GM23248 (cell line): Measurements from ENCODE around the gene RASL11B. TPM values are rescaled to one million over a fixed set of nuclear protein-coding genes. Genes with fewer than 3 reads are reported as not detected.

Source experiments
- DNase-seq: peaks from one replicate; pipeline ENCODE4 v3.0.0-alpha.2; 2015
- H2AFZ ChIP-seq: fragments of 200-600 bp; sonication (generic); 2 replicates; pipeline ENCODE4 v1.6.1; 2016; ENCODE audit warnings: antibody characterized with exemption
- H3F3A ChIP-seq: fragments of 200-600 bp; sonication (generic); 2 replicates; pipeline ENCODE4 v1.6.1; 2016; ENCODE audit warnings: mild to moderate bottlenecking, antibody characterized with exemption, mixed run types; ENCODE audit not compliant: insufficient read depth
- H3K27ac ChIP-seq: fragments of 200-600 bp; sonication (generic); 2 replicates; pipeline ENCODE4 v1.5.1; 2016; ENCODE audit warnings: mild to moderate bottlenecking
- H3K27me3 ChIP-seq: fragments of 200-600 bp; sonication (generic); replicated peaks from 2 replicates; pipeline ENCODE4 v1.6.1; 2016; ENCODE audit warnings: mild to moderate bottlenecking; ENCODE audit not compliant: insufficient read depth
- H3K36me3 ChIP-seq: fragments of 200-600 bp; sonication (generic); 2 replicates; pipeline ENCODE4 v1.6.1; 2016; ENCODE audit warnings: low read depth, mild to moderate bottlenecking
- H3K4me1 ChIP-seq: fragments of 200-600 bp; sonication (generic); 2 replicates; pipeline ENCODE4 v1.6.1; 2016; ENCODE audit warnings: mild to moderate bottlenecking; ENCODE audit not compliant: insufficient read depth
- H3K4me2 ChIP-seq: fragments of 200-600 bp; sonication (generic); one replicate; pipeline ENCODE4 v1.6.1; 2016; ENCODE audit warnings: mild to moderate bottlenecking; ENCODE audit not compliant: unreplicated experiment
- H3K4me3 ChIP-seq: fragments of 200-600 bp; sonication (generic); 2 replicates; pipeline ENCODE4 v1.5.1; 2016; ENCODE audit warnings: mild to moderate bottlenecking
- H3K79me2 ChIP-seq: fragments of 200-600 bp; sonication (generic); 2 replicates; pipeline ENCODE4 v1.6.1; 2016; ENCODE audit warnings: mild to moderate bottlenecking; ENCODE audit not compliant: insufficient read depth
- H3K9ac ChIP-seq: fragments of 200-600 bp; sonication (generic); 2 replicates; pipeline ENCODE4 v1.6.1; 2016; ENCODE audit warnings: mild to moderate bottlenecking
- H3K9me2 ChIP-seq: fragments of 200-600 bp; sonication (generic); 2 replicates; pipeline ENCODE4 v1.6.1; 2016; ENCODE audit warnings: mixed run types, mild to moderate bottlenecking, moderate library complexity; ENCODE audit not compliant: insufficient read depth
- H3K9me3 ChIP-seq: fragments of 200-600 bp; sonication (generic); one replicate; pipeline ENCODE4 v1.6.1; 2017; ENCODE audit warnings: low read depth
- H4K20me1 ChIP-seq: fragments of 200-600 bp; sonication (generic); 2 replicates; pipeline ENCODE4 v1.6.0; 2016; ENCODE audit not compliant: insufficient read depth
- EZH2 ChIP-seq: fragments of 200-600 bp; sonication (generic); IDR thresholded peaks from 2 replicates; pipeline ENCODE4 v1.6.1; 2018; ENCODE audit warnings: antibody characterized with exemption, mild to moderate bottlenecking; ENCODE audit not compliant: insufficient read depth, poor library complexity, severe bottlenecking
- EZH2phosphoT487 ChIP-seq: fragments of 200-600 bp; sonication (generic); IDR thresholded peaks from 2 replicates; pipeline ENCODE4 v1.6.1; 2018; ENCODE audit warnings: antibody characterized with exemption, moderate library complexity, mild to moderate bottlenecking, low read depth; ENCODE audit not compliant: insufficient read depth
- WGBS, 2 experiments: methylation state at CpG; one replicate each; pipeline ENCODE4 v1.1.6; 2015 to 2017; ENCODE audit warnings: low lambda C conversion rate in 2 of 2, low coverage in 1 of 2; ENCODE audit errors: missing lambda C conversion rate in 2 of 2; 5-methylcytosine and 5-hydroxymethylcytosine counted together
- in situ Hi-C: fragments of 300-500 bp; cut with MboI; formaldehyde crosslinking; loops from 2 replicates; pipeline ENCODE4 v1.15.0; 2020
- polyA plus RNA-seq: library from polyadenylated mRNA; unstranded; fragments of >200 nt; fragmentation: Nextera tagmentation; extraction: Ambion mirVana; gene quantifications from 2 replicates; pipeline ENCODE4 v1.2.1, GENCODE V29; 2016
- total RNA-seq: library from RNA; depleted of rRNA; stranded (reverse); fragments of >200 nt; shearing (Covaris generic); gene quantifications from 2 replicates; pipeline ENCODE4 v1.2.3, GENCODE V29; 2014

The RASL11B gene
- total and polyA plus RNA-seq, 2 experiments from 2014 or later = 0.11 TPM; not detected in 1

DNA sequence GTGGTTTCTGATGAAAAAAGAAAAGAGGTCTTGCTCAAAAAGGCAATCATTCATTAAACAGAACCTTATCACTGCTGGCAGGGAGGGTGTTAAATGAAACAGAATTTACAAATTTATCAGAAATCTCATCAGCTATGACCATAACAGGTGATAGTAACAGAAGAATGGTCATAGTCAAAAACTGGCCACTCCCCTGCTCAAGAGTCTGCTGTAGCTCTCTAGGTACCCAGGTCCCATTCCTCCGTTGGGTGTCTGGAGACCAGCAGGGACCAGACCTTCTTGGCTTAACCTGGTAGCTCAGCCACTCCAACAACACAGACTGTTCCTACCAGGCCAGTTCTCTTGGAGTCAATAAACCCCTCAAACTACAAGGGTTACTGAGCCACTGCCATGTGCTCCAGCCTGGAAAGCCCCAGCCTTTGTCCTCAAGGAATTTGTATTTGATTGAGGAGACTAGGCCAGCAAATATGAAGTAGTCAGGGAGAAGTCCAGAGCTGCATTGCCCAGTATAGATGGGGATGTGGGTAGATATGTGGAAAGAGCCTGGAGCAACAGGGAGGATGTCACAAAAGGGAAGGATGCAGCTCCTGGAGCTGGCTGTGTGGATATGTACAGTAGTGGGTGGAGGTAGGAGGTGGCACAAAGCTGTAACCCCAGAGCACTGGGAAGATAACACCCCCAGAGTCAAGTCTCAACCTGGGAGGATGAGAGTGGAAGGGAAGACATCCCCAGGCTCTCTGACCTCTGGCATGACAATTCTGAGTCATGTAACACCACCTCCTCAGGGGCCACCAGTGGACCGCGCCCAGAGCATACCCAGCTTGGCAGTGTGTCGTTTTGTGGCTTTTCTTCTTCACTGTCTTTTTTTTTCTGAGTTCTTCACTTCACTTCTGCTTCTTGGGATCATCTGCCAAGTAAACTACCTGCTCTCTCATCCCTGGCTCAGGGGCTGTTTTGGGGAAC is 21.9 kb downstream of the RASL11B start:
- Histone ChIP-seq H3F3A (no peaks in the 10 kb centered on the region), H3K9me2 (no peaks in the 10 kb centered on the region), H3K4me3 (no peak overlapping the region), H2AFZ (no peak overlapping the region), H3K27ac (no peak overlapping the region), H3K4me2 (no peak overlapping the region), H3K9me3 (no peaks in the 10 kb centered on the region), H3K4me1 (peaks cover 3% of the 10 kb centered on the region; the same call in 1 of the 2 replicates), H3K79me2 (no peaks in the 10 kb centered on the region), H3K9ac (no peak overlapping the region), H4K20me1 (no peaks in the 10 kb centered on the region), H3K27me3 (no peaks in the 10 kb centered on the region), H3K36me3 (no peaks in the 10 kb centered on the region)
- no peak for DNase-seq
- in situ Hi-C loops = no loop called here
- TF ChIP-seq EZH2phosphoT487 (no peak), EZH2 (no peak)
- 90 to 97% methylated on average over 4 of the region's 4 CpGs for WGBS, 2 experiments

DNA sequence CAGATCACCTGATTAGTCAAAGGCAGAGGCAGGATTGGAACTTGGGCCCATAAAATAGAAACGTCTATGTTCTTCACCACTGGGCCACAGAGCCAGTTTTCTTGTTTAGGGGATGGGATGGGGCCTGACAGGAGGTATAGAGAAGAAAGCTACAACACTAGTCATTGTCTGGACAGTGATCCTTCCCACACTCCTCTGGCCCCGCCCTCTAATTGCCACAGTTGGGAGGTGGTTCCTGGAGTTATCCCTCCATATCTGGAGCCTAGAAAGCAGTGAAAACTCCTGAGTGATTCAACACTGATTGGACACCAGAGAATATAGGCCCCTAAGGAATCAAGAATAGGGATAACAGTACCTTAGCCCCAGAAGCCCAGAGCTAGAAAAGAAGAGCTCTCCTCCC is 22.9 kb downstream of the RASL11B start:
- Histone ChIP-seq H3K9me2 (no peaks in the 10 kb centered on the region), H4K20me1 (no peaks in the 10 kb centered on the region), H3K4me3 (no peak overlapping the region), H3K9me3 (no peaks in the 10 kb centered on the region), H3K27ac (no peak overlapping the region), H3K4me2 (no peak overlapping the region), H3K27me3 (no peaks in the 10 kb centered on the region), H3K79me2 (no peaks in the 10 kb centered on the region), H3F3A (no peaks in the 10 kb centered on the region), H3K9ac (no peak overlapping the region), H3K36me3 (no peaks in the 10 kb centered on the region), H3K4me1 (peaks cover 3% of the 10 kb centered on the region; the same call in 1 of the 2 replicates), H2AFZ (no peak overlapping the region)
- 67 to 68% methylated on average over 2 of the region's 2 CpGs for WGBS, 2 experiments
- in situ Hi-C loops = no loop called here
- peak; percentile 34 for DNase-seq
- TF ChIP-seq EZH2 = no peak
- no peak for TF ChIP-seq EZH2phosphoT487

- H3K4me1 ChIP-seq = peaks cover 9% of the 10 kb centered on the region; the same call in 1 of the 2 replicates
- no peak for DNase-seq
- H3K27ac ChIP-seq = no peak overlapping the region
- no peaks in the 10 kb centered on the region for H3F3A ChIP-seq
- H4K20me1 ChIP-seq = no peaks in the 10 kb centered on the region
- no peak overlapping the region for H3K4me3 ChIP-seq
- H3K27me3 ChIP-seq = no peaks in the 10 kb centered on the region
- no peaks in the 10 kb centered on the region for H3K9me2 ChIP-seq
- TF ChIP-seq EZH2phosphoT487 = no peak
- TF ChIP-seq EZH2 = no peak
- H3K4me2 ChIP-seq = no peak overlapping the region
- no peak overlapping the region for H3K9ac ChIP-seq
- H3K79me2 ChIP-seq = no peaks in the 10 kb centered on the region
- in situ Hi-C loops = no loop called here
- no peaks in the 10 kb centered on the region for H3K9me3 ChIP-seq
- WGBS, 2 experiments = 68% methylated on average over 2 of the region's 2 CpGs
- H2AFZ ChIP-seq = no peak overlapping the region
- no peaks in the 10 kb centered on the region for H3K36me3 ChIP-seq
Observed at GRCh38 chr4:52889354-52889753, 27.2 kb downstream of the RASL11B start.

GRCh38 chr4:52889778-52890520 is 27.8 kb downstream of the RASL11B start:
- no peaks in the 10 kb centered on the region for H3K9me2 ChIP-seq
- DNase-seq = no peak
- TF ChIP-seq EZH2phosphoT487 (no peak), EZH2 (no peak)
- H3K79me2 ChIP-seq = no peaks in the 10 kb centered on the region
- H3F3A ChIP-seq = no peaks in the 10 kb centered on the region
- H3K9me3 ChIP-seq = no peaks in the 10 kb centered on the region
- H4K20me1 ChIP-seq = no peaks in the 10 kb centered on the region
- H2AFZ ChIP-seq = no peak overlapping the region
- no peaks in the 10 kb centered on the region for H3K36me3 ChIP-seq
- H3K4me1 ChIP-seq = peaks cover 9% of the 10 kb centered on the region; the same call in 1 of the 2 replicates
- H3K27me3 ChIP-seq = no peaks in the 10 kb centered on the region
- no peak overlapping the region for H3K4me2 ChIP-seq
- no peak overlapping the region for H3K9ac ChIP-seq
- H3K27ac ChIP-seq = no peak overlapping the region
- 18 to 22% methylated on average over 2 of the region's 2 CpGs for WGBS, 2 experiments
- H3K4me3 ChIP-seq = no peak overlapping the region
- in situ Hi-C loops = no loop called here
